Measurements from ENCODE around the gene IFNL4.
"Not testable (repeated sequence)": the region's sequence is repeated elsewhere in the genome, so short reads cannot be mapped to it uniquely, and the experiment has no call there.

The IFNL4 gene

GRCh38 chr19:39219108-39219507, 29.5 kb downstream of the IFNL4 start:
- not testable (repeated sequence) for DNase-seq

GRCh38 chr19:39218230-39219007, 30.2 kb downstream of the IFNL4 start:
- no peak for DNase-seq

GRCh38 chr19:39217094-39217493, 31.6 kb downstream of the IFNL4 start:
- no peak for DNase-seq

- DNase-seq: not testable (repeated sequence)
These were observed 33.3 kb downstream of the IFNL4 start for GRCh38 chr19:39215323-39215722.

GRCh38 chr19:39212375-39212742, 36.3 kb downstream of the IFNL4 start:
- DNase-seq: no peak

- no peak for DNase-seq
These were observed 36.8 kb downstream of the IFNL4 start for GRCh38 chr19:39211731-39212374.

- DNase-seq: no peak
These were observed 39.5 kb downstream of the IFNL4 start for GRCh38 chr19:39209196-39209595.

- DNase-seq: no peak
These were observed 40.4 kb downstream of the IFNL4 start for GRCh38 chr19:39208175-39208795.

GRCh38 chr19:39207293-39207836, 41.3 kb downstream of the IFNL4 start:
- DNase-seq: no peak

GRCh38 chr19:39206122-39206521, 42.5 kb downstream of the IFNL4 start:
- DNase-seq: no peak

GRCh38 chr19:39205449-39205764, 43.2 kb downstream of the IFNL4 start:
- no peak for DNase-seq

- DNase-seq: no peak
These were observed 45.0 kb downstream of the IFNL4 start, which contains the start of gene SYCN for GRCh38 chr19:39203372-39204341. TSS of gene SYCN (minus strand) at chr19:39204263. CDS start at chr19:39204254, 9 bp downstream.

- no peak for DNase-seq
These were observed 45.7 kb downstream of the IFNL4 start for GRCh38 chr19:39202998-39203355.

- no peak for DNase-seq
These were observed 47.9 kb downstream of the IFNL4 start for GRCh38 chr19:39200803-39201115.

GRCh38 chr19:39200066-39200802, 48.4 kb downstream of the IFNL4 start:
- no peak for DNase-seq

- DNase-seq: no peak
These were observed 49.6 kb downstream of the IFNL4 start for GRCh38 chr19:39199025-39199424.

- no peak for DNase-seq
These were observed 50.8 kb downstream of the IFNL4 start for GRCh38 chr19:39197808-39198207.

- no peak for DNase-seq
These were observed 51.6 kb downstream of the IFNL4 start, which contains the start of gene NCCRP1 for GRCh38 chr19:39196860-39197562. TSS of gene NCCRP1 (plus strand) at chr19:39196964. CDS start at chr19:39196983, 19 bp downstream.

GRCh38 chr19:39196320-39196719, 52.3 kb downstream of the IFNL4 start:
- no peak for DNase-seq

All from GF-D8 (cell line).